Fibroblast of skin of left biceps (primary cell): ENCODE data around the gene RAB8A.
"Not testable (repeated sequence)": the region's sequence is repeated elsewhere in the genome, so short reads cannot be mapped to it uniquely, and the experiment has no call there.

ENCODE experiments used
- DNase-seq, 2 experiments: peaks; one replicate each; pipeline ENCODE4 v3.0.0-alpha.2; 2013; ENCODE audit warnings: low read depth in 2 of 2

Gene RAB8A

DNA sequence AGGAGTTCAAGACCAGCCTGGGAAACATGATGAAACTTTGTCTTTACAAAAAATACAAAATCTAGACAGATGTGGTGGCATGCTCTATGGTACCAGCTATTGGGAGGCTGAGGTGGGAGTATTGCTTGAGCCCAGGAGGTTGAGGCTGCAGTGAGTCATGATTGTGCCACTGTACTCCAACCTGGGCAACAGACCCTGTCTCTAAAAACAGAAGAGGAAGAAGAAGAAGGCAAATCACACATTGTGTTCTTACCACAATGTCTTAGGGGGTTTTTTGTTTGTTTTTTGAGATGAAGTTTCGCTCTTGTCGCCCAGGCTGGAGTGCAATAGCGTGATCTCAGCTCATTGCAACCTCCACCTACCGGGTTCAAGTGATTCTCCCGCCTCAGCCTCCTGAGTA, 67.2 kb downstream of the RAB8A start:
- not testable (repeated sequence) for DNase-seq

- peak; percentile 72 to 75 for DNase-seq
Observed at GRCh38 chr19:16180611-16181010, 68.9 kb downstream of the RAB8A start.
